Measurements from ENCODE around the gene STBD1.
A peak's percentile ranks its signal among the peaks of the same experiment; 100 is the strongest.
"Not testable (repeated sequence)": the region's sequence is repeated elsewhere in the genome, so short reads cannot be mapped to it uniquely, and the experiment has no call there.

STBD1 gene

GRCh38 chr4:76326515-76326914, 20.0 kb downstream of the STBD1 start:
- DNase-seq = no peak

- DNase-seq = no peak
Measured at GRCh38 chr4:76334885-76335284, 28.4 kb downstream of the STBD1 start.

DNA sequence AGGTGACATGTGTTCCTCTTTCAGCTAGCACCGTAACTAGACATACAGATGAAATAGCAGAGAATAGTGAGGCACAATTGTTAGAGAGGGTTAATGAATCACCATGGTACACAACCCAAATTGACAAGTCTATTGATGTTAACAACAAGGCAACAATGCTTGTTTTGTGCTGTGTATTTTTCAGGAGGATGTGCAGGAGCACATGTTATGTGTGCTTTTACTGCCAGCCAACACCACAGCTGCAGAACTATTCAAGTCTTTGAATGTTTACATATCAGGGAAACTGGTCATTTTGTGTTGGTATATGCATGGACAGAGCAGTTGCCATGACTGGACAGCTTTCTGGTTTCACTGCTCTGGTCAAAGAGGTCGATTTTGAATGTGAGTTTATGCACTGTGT, 32.8 kb downstream of the STBD1 start:
- no peak for DNase-seq

- no peak for DNase-seq
Measured at GRCh38 chr4:76341063-76341462, 34.5 kb downstream of the STBD1 start.

- no peak for DNase-seq
Measured at GRCh38 chr4:76342191-76342590, 35.7 kb downstream of the STBD1 start.

GRCh38 chr4:76342803-76343202, 36.3 kb downstream of the STBD1 start:
- no peak for DNase-seq

DNA sequence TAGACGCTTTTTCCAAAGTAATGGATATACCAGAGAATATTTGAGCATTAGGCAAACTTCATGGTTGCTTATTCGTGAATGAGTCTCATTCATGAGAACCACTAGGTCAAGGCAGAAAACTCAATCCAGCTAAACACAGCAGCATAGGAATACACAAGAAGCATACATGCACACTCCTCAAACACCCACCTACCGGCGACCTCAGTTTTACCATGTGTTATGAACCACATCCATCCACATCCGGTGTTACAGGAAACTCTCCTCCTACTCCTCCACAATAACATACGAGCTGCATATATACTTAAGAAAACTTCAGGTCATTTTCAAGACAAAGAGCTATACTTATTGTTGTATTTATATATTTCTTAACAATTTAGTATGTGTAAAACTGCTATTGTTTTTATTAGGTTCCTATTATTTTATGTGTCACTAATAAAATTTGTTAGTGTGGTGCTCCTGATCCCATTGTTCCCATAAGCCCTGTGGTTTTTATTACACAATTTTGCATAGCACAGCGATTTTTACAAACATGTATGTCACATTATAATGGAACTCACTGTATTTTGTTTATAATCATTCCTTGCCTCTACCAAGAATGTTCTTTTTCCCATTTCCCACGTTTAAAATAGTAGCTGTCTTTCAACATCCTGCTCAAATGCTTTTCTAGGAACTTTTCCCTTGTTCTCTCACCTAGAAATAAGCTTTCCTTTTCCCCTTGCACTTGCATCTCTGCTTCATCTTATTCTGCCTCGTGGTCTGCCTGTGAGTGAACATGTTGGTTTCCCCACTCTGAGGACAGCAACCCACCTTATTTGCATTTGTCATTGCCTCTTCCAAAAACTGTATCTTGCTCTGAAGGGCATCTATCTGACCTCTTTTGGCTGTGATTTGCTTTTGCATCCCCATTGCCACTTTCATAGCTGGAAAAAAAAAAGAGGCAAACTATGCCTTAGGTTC, 48.3 kb downstream of the STBD1 start:
- peak; percentile 18 to 35 for DNase-seq

- DNase-seq = no peak
Measured at GRCh38 chr4:76357981-76358380, 51.4 kb downstream of the STBD1 start.

GRCh38 chr4:76359881-76360466, 53.4 kb downstream of the STBD1 start:
- DNase-seq = not testable (repeated sequence)
